RWPE2 (cell line): ENCODE measurements around the gene COLQ.

Source experiments
- ATAC-seq: fragments of 200-7000 bp; cut with Tn5 transposase; 3 replicates; pipeline ENCODE4 v1.9.1; 2021; ENCODE audit warnings: low read depth
- DNase-seq: peaks from one replicate; pipeline ENCODE4 v3.0.0-alpha.2; 2020; ENCODE audit warnings: low spot score
- H3K27ac ChIP-seq: fragments of 450-650 bp; 2 replicates; pipeline ENCODE4 v1.5.1; 2017; ENCODE audit warnings: mild to moderate bottlenecking; ENCODE audit not compliant: poor library complexity, severe bottlenecking
- H3K27me3 ChIP-seq: fragments of 250-450 bp; sonication (Bioruptor Pico); 2 replicates; pipeline ENCODE4 v1.5.1; 2021; ENCODE audit warnings: mild to moderate bottlenecking, moderate library complexity; ENCODE audit not compliant: insufficient read depth, poor library complexity, severe bottlenecking
- H3K36me3 ChIP-seq: fragments of 250-450 bp; sonication (Bioruptor Pico); 2 replicates; pipeline ENCODE4 v1.5.1; 2020; ENCODE audit warnings: low read depth, mild to moderate bottlenecking, moderate library complexity
- H3K4me1 ChIP-seq: fragments of 250-450 bp; sonication (Bioruptor Pico); 2 replicates; pipeline ENCODE4 v1.5.1; 2021; ENCODE audit warnings: mild to moderate bottlenecking, moderate library complexity; ENCODE audit not compliant: insufficient read depth, poor library complexity, severe bottlenecking
- H3K4me3 ChIP-seq: fragments of 250-450 bp; sonication (Bioruptor Pico); 2 replicates; pipeline ENCODE4 v1.5.1; 2021; ENCODE audit warnings: mild to moderate bottlenecking, moderate library complexity; ENCODE audit not compliant: severe bottlenecking
- H3K9me3 ChIP-seq: fragments of 250-450 bp; sonication (Bioruptor Pico); 2 replicates; pipeline ENCODE4 v1.5.1; 2021; ENCODE audit warnings: mild to moderate bottlenecking, moderate library complexity; ENCODE audit not compliant: severe bottlenecking
- TF ChIP-seq, protein P1 (sequence below): fragments of 450-650 bp; IDR thresholded peaks from one replicate; pipeline ENCODE4 v1.5.1; 2017; ENCODE audit warnings: mild to moderate bottlenecking, moderate library complexity; ENCODE audit not compliant: poor library complexity, severe bottlenecking

COLQ gene

DNA sequence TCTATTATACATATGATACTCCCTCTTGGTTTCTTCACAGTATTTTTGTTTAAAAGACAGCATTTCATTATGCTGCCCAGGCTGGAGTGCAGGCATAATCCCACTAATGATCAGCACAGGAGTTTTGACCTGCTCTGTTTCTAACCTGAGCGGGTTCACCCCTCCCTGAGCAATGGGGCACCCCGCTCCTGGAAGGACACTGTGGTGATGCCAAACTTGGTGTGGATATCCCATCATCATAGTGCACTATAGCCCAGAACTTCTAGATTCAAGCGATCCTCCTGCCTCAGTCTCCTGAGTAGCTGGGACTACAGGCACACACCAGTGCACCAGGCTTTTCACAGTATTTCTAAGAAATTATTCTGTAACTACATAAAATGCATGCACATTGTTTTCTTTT, 14.9 kb downstream of the COLQ start:
- H3K4me1 ChIP-seq, result no peaks in the 10 kb centered on the region
- no peaks in the 10 kb centered on the region for H3K36me3 ChIP-seq
- TF ChIP-seq, protein P1, sequence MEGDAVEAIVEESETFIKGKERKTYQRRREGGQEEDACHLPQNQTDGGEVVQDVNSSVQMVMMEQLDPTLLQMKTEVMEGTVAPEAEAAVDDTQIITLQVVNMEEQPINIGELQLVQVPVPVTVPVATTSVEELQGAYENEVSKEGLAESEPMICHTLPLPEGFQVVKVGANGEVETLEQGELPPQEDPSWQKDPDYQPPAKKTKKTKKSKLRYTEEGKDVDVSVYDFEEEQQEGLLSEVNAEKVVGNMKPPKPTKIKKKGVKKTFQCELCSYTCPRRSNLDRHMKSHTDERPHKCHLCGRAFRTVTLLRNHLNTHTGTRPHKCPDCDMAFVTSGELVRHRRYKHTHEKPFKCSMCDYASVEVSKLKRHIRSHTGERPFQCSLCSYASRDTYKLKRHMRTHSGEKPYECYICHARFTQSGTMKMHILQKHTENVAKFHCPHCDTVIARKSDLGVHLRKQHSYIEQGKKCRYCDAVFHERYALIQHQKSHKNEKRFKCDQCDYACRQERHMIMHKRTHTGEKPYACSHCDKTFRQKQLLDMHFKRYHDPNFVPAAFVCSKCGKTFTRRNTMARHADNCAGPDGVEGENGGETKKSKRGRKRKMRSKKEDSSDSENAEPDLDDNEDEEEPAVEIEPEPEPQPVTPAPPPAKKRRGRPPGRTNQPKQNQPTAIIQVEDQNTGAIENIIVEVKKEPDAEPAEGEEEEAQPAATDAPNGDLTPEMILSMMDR, result no peak
- H3K27ac ChIP-seq, result no peak overlapping the region
- no peak for ATAC-seq
- DNase-seq, result no peak
- no peak overlapping the region for H3K4me3 ChIP-seq
- H3K27me3 ChIP-seq, result no peaks in the 10 kb centered on the region
- no peaks in the 10 kb centered on the region for H3K9me3 ChIP-seq

DNA sequence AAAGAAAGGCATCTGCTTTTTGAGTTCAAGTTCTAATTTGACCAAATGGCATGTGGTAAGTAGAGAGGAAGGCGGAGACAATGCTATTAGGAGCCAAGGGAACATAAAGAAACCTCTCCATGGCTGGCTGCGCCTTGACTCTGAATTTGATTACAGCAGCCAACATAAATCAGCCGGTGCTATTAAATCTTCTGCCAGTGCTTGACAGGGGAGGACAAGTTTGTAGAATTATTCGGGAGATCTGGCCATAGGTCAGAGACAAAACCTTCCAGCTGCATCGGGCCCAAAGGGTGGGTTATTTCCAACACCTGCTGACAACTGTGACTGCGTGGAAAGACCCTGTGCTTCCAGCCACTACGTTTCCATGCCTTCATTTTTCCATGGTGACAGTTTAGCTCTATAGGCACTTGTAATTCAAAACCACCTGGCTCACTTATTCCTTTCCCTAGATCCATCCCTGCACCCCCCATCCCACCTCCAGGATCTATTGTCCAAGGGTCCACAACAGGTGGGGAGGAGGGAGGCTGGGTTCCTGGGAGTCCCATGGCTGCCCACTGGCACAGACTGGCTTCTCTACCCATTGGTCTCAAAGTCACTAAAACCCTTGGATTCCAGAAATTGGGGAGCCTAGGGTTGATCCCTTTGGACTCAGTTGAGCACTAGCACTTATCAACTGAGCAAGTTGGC, 15.9 kb downstream of the COLQ start:
- ATAC-seq (no peak), DNase-seq (no peak)
- no peaks in the 10 kb centered on the region for H3K36me3 ChIP-seq
- H3K4me1 ChIP-seq, result no peaks in the 10 kb centered on the region
- no peak overlapping the region for H3K4me3 ChIP-seq
- H3K27ac ChIP-seq, result no peak overlapping the region
- no peaks in the 10 kb centered on the region for H3K27me3 ChIP-seq
- H3K9me3 ChIP-seq, result no peaks in the 10 kb centered on the region
- TF ChIP-seq, protein P1, result no peak

DNA sequence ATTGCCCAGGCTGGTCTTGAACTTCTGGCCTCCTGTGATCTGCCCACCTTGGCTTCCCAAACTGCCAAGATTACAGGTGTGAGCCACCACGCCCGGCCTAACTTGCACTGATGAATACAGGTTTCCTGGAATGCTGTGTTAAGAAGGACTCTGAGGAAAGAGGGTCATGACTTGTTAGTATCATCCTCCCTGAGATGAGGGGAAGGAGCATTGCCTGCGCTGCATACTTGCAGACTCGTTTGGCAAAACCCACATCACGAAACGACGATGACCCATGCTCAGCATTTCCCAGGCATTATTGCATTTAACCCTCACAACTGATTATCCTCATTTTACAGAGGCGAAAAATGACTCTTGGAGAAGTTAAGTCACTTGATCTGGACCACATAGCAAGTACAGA, 18.9 kb downstream of the COLQ start:
- DNase-seq (no peak), ATAC-seq (no peak)
- no peaks in the 10 kb centered on the region for H3K4me1 ChIP-seq

DNA sequence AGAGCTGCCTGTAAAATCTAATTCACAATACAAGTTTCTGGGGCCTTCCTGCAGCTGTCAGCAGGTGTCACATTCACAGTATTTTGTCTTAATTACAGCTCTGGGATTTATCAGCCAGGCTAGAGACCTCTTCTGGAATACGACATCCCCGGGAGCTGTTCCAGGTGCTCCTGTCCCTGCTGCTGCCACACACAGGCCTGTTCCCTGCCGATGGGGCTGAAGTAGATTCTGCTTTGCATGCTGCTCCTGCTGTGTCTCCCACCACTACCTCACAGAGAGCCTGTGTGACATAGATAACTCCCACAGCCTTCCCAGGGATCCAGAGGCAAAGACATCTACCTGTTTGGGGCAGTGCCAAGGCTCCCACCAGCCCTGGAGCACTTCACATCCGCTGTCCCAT, 20.4 kb downstream of the COLQ start:
- ATAC-seq (no peak), DNase-seq (no peak)
- H3K9me3 ChIP-seq, result no peaks in the 10 kb centered on the region
- no peaks in the 10 kb centered on the region for H3K4me1 ChIP-seq
- no peak overlapping the region for H3K27ac ChIP-seq
- TF ChIP-seq, protein P1, result no peak
- no peaks in the 10 kb centered on the region for H3K27me3 ChIP-seq
- no peak overlapping the region for H3K4me3 ChIP-seq
- no peaks in the 10 kb centered on the region for H3K36me3 ChIP-seq

More for the DNA sequence above, 18.9 kb downstream of the COLQ start:
- Histone ChIP-seq H3K27me3 (no peaks in the 10 kb centered on the region), H3K27ac (no peak overlapping the region), H3K4me3 (no peak overlapping the region), H3K36me3 (no peaks in the 10 kb centered on the region), H3K9me3 (no peaks in the 10 kb centered on the region)
- TF ChIP-seq, protein P1, result no peak

DNA sequence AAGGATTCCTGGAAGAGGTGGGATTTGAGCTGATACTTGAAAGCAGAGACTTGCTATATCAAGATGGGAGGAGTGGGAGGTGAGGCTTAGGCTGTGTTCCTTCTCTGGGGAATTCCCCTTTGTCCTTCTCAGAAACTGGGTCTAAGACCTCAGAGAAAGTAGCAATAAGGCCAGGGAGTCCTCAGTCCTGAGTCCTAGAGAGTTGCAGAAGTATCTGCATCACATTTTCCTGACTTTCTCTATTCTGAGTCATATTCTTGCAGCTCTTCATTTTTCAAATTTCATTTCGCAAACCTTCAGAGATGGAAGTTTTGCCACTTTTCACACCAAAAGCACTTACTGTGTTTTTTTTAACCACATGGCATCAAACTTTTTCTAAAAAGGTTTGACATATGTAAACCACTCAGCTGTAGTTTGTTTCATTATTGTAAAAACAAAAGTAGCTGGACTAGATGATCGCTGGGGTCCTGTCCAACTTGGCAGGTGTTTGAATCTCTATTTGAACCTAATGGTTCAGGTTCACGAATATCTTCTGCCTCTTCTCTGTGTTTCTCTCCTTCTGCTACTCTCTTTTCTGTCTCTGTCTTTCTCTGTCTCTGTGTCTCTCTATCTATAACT, 21.3 kb downstream of the COLQ start:
- no peak for DNase-seq
- Histone ChIP-seq H3K4me1 (no peaks in the 10 kb centered on the region), H3K27ac (no peak overlapping the region), H3K9me3 (no peaks in the 10 kb centered on the region), H3K27me3 (no peaks in the 10 kb centered on the region), H3K4me3 (no peak overlapping the region), H3K36me3 (no peaks in the 10 kb centered on the region)
- TF ChIP-seq, protein P1, result no peak
- no peak for ATAC-seq
